Measurements from ENCODE around the gene SEMA5B.

Gene SEMA5B

DNA sequence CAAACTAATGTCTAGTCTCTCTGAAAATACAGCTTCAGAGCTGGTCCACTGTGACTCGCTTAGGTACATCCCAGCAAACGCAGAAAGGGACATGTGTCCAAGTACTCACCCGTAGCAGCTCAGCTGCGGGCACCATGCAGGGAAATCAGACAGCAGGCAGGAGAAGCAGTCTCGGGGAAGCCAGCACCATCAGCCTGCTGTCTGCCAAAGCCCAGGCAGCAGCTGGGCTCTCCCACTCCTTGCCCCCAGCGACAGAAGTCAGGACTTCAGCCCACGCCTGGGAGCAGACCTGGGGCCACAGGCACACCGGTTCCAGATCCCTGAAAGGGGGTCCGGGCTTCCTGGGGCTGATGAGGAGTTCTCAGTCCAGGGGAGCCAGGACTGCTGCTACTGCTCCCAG, 34.9 kb downstream of the SEMA5B start:
- no peak for DNase-seq (ENCODE audit: low read depth)

DNA sequence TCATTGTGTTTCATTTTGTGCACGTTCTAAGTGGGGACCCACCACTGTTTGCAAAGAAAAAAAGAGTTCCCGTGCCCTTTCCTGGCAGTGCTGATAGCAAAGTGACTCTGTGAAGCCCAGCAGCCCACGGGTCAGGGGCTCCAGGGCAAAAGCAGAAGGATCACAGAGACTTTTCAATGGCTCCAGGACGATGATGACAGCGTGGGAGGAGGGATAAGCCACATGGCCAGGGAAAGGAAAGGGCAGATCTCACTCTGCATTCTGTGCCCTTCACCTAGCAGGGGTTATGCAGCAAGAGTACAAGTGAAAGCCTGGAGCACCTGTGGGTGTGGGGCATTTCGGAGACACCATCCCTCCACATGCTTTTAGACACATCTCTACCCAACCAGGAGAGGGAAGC, 35.4 kb downstream of the SEMA5B start:
- DNase-seq (ENCODE audit: low read depth): no peak

DNA sequence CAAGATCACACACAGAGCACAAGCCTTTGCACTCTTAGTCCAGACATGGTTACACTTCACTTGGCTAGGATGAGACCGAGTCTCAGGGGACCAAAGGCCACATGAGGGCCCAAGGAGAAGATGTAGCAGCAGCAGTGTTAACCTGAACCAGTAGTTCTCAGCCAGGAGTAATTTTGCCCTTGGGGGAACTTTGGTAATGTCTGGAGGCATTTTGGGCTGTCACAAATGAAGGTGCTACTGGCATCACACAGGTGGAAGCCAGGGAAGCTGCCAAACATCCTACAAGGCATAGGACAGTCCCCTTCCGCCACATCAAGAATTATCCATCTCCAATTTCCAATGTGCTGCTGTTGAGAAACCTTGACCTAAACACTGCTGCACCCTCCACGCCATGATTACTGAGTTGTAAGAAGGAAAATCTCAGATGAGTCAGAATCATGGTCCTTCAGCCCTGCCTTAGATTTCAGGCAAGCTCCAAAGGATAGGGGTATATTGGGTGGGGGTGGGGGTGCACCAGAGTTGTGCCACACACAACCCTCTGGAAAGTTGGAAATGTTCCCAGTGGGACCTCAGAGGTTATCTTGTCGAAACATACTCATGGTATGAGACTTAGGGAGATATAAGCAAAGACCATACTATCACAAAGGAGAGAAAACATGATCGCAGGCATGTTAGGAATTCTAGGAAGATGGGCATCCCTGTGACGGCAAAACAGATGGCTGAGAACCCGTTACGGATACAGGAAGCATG, 36.2 kb downstream of the SEMA5B start:
- no peak for DNase-seq (ENCODE audit: low read depth)

DNA sequence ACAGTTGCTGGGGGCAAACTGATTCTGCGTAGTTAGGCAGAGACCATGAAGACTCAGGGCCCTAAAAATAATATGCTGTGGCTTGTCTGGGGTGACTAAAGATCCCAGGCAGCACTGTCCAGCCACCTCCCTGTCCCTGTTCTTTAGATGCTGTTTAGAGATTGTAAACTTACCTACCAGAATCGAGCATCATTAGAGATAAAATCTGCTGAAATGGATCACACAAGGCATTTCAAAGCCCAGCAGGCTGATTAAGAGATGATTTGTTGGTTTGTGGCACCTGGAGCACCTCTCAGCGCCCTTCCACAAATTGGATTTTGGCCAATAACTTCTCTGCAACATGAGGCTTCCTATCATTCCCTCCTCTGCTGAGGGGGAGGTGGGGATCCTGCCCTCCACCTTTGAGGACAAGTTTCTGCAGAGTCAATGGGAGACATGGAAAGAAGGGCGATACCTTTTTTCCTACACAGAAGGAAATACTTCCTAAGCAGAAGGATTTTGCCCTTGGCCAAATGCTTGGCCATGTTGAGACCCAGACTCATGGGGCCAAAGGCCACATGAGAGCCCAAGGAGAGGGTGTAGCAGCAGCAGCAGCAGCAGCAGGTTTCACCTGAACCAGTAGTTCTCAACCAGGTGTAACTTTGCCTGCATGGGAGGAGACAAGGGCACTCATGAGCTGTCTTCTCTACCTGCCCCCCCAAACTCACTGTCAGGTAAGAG, 37.5 kb downstream of the SEMA5B start:
- DNase-seq (ENCODE audit: low read depth): no peak

DNA sequence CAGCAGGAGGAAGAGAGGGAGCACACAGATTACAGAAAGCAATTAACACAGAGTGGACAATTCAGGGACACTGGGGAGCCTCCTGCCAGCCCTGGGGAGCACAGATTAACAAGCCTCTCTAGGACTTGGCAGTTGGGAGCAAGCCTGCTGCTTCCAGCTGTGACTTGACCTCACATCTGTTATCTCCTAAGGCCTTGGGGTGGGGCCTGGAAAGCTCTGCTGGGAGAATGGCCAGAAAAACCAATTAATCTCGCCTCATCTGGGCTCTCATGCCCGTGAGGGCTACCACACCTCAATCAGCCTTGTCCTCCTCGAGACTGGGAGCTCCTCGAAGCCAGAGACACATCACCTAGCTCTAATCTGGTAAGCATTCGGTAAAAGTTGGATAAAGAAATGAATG, 39.1 kb downstream of the SEMA5B start:
- no peak for DNase-seq (ENCODE audit: low read depth)

DNA sequence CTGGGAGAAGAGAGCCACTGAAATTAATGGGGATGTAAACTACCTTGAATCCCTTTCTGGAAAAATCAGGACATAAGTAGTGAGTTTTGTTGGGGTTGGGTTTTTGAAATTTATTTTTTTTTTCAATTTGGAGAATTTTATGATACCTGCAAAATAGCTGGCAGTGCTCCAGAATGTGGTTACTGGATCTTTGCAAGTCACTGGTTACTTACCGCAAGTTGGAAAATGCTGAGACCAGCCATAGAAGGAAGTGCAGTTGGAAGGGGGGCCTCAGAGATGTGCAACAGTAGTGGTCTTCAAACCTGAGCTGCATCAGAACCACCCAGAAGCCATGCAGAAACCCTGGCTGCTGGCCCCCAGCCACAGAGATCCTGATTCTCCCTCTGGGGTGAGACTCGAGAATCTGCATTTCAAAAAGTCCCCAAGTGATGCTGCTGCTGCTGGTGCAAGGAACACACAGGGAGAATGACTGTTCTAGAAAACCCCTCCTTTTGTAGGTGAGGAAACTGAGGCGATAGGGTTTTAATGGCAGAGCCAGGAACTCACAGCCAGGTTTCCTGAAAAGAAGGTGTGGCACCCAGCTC, 39.7 kb downstream of the SEMA5B start:
- DNase-seq (ENCODE audit: low read depth): no peak

DNA sequence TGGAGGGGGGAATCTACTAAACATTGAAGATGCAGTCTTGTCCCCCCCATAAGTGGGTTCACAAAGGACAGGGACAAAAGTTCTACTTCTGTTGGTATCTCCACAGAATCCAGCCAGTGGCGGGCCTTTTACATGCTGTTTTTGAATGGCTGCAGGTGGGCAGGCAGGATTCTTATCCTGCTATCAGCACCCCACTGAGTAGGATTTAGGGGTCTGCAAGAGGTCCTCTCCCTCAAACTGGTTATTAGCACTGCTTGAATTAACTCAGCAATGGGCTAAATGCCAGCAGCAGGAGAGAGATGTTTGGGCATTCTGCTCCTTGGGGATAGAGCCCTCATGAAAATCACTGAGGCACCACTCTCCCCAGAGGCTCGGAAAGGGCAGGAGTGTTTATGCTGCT, 40.3 kb downstream of the SEMA5B start:
- no peak for DNase-seq (ENCODE audit: low read depth)

DNA sequence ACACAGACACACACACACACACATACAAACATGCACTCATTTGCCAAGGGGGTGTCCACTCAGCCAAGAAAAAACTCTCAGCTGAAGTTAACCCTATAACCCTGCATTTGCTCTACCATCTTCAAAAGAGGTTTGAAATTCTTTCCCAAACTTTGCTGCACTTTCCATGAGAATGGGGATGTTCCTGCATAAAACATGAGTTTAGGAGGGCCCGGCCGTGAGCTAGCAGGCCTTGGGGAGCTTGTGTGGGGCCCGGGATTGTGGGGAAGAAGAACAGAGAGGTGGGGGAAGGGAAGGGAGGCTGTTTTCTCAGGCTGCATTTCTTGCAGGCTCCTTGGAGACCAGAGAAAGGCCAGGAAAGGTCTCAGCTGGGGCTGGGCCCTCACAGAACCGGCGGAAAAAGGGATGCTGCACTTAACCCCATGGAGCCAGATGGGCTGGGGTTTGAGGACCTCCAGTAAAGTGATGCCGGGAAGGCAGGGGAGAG, 40.8 kb downstream of the SEMA5B start:
- DNase-seq (ENCODE audit: low read depth): no peak

DNA sequence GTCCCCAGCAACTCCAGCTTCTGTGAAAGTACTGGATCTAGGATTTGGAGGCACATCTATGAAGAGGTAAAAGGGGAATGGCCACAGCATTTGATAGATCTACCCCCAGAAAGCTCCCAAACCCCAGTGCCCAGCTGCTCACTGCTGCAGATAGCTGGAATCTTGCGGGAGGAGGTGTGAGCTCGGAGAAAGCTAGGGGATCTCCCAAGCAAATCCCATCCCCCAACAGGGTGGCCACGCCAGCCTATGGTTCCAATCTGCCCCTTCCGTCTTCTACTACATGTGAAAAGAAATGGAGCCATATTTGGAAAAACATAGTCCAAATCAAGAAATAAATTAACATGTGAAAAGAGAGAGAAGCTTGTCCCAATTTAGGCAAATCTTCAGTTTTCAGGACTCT, 42.0 kb downstream of the SEMA5B start:
- DNase-seq (ENCODE audit: low read depth): no peak

DNA sequence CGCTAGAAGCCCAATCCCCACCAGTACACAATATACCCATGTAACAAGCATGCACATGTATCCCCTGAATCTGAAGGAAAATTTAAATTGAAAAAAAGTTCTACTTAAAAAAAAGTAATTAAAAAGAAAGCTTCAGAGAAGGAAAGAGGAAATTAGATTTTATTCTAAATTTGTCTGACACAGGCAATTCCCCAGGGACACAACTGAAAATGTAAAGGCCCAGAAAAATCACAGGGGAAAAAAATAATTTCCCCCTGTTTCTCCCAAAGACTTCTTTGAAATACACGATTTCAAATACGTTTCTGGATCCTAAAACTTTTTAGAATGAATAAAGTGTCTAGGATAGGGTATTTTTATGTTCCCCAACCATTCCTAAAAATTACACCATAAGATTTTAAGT, 42.9 kb downstream of the SEMA5B start:
- no peak for DNase-seq (ENCODE audit: low read depth)

DNA sequence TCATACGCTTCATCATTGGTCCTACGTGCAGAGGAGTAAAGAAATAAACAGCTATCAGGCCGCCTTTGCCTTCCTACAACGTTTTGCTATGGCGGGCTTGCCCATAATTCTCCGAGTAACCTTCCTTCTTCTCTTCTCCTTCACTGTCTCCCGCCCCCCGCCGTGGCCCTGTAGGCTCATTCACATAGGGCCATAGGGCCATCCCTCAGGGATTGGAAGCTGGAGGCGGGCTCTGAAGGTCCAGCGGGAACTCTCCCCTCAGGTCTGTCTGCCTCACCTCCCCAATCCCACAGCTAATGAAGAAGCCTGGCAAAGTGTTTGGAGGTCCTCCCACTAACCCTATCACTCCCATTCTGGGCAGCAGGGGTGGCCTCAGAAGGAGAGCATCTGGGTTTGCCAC, 43.6 kb downstream of the SEMA5B start:
- no peak for DNase-seq (ENCODE audit: low read depth)

DNA sequence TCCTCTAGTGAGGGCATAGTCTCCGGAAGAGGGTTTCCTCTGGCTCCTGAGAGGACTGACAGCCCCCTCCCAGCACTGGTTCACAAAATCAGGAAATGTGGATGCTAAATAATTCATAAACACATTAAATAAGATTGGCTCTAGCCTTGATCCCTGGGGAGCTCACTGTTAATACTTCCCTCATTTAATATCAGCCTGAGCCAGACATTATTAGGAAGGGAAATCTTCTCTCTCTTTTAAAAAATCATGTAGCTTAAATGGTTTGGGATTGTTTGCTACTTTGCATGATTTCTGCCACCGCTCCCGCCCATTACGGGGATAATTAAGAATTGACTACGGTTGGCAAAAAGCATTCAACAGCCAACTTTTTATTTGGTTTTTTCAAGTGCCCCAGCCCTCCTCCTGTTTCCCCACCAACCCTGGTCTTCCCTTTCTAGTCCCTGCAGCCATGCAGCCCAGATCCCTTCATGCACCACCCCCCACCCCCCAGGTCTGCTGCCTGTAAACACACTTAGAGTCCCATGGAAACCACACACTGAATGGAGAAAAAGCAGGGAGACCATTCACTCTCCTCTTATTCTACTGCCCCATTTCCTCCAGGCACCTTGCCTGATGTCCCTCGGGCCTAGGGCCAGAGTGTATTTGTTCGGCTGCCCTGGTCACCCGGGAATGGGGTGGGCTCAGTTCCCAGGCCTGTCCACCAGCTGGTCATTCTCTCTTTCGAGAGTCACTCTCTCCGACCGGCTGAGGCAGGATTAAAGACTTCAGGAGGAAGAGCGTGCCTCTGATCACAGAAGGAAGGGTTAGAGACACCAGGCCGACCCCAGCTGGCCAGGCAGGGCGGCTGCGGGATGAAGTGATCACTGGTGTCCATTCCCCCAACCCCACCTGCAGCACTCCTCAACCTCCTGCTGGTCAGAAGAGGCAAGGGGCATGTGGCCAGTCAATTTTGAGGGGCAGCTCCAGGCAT, 45.1 kb downstream of the SEMA5B start:
- DNase-seq (ENCODE audit: low read depth): no peak

DNA sequence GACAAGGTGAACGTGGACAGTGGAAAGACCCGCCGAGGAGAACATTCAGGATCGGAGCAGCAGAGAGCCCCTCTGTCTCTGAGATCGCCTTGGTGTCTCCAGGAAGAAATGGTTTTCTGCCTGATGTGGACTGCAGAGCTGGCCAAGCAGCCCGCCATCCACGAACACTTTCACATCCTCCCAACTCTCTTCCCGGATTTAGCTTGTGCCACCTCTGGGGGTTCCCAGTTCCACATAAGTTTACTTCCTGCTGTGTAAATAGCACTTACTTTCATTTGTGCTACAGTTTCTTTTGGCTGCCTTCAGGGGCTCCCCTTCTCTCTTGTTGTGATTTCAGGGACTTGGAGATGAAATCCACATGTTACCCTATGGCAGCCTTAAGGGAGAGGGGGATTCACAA, 48.4 kb downstream of the SEMA5B start:
- DNase-seq (ENCODE audit: low read depth): no peak

DNA sequence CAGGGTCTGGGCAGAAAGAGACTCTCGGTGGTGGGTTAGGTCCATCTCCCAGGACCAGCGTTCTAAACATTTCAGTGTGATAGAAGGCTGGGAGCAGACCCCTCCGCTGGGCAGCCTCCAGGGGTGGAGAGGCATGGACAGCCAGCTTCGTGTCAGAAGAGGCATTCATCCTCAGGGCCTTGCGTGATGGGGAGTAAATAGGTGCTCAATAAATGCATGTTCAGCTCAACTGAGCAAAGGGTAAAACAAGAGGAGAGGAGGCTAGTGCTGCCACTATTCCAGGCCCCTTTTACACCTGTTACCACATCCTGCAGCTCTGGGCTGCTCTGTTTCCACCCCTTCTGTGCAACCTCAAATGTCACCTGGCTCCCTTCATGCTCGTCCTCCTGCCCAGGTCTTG, 49.0 kb downstream of the SEMA5B start:
- no peak for DNase-seq (ENCODE audit: low read depth)

DNA sequence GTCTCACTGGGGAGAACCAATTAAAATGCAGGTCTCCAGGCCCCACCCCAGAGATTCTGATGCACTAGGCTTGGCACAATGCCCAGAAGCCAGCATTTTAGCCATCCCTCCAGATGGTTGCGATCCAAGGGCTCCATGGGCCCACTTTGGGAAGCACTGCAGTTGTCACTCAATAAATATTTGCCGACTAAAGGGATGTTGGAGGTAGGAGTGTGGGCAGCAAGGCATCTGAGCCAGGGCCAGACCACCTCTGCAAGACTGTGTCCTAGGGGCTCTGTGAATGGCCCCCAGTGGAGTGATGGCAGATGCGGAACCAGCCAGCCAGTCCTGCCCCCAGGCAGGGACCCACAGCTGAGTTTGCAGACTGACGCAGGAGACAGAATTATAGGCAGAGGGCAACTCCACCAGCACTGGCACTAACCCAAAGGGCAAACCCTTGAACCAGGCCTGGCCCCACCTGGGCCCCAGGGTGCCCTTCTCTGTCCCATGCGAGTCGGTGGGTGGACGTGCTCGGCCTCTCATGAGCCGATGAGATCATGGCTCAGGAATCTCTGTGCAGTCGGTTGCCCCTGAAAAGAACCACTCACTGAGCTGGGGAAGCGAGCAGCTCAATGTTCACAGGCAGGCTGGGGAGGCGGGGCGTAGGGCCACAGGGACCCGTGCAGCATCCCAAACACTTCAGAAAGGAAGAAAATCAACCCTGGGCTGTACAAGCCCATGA, 49.7 kb downstream of the SEMA5B start:
- DNase-seq (ENCODE audit: low read depth): no peak

DNA sequence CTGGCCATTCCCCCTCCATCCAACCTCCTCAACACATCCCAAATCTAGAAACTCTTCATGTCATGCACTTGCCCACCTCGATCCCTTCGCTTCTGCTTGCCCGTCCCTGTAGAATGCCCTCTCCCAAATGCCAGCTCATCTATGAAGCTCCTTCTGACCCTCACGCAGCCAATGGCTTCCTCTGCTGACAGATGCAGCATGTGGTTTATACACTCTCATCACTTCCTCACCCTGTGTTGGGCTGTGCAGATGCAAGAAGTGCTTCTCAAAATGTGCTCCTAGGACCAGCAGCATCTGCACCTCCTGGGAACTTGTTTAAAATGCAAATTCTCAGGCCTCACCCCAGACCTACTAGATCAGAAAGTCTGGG, 51.7 kb downstream of the SEMA5B start:
- DNase-seq (ENCODE audit: low read depth): no peak

DNA sequence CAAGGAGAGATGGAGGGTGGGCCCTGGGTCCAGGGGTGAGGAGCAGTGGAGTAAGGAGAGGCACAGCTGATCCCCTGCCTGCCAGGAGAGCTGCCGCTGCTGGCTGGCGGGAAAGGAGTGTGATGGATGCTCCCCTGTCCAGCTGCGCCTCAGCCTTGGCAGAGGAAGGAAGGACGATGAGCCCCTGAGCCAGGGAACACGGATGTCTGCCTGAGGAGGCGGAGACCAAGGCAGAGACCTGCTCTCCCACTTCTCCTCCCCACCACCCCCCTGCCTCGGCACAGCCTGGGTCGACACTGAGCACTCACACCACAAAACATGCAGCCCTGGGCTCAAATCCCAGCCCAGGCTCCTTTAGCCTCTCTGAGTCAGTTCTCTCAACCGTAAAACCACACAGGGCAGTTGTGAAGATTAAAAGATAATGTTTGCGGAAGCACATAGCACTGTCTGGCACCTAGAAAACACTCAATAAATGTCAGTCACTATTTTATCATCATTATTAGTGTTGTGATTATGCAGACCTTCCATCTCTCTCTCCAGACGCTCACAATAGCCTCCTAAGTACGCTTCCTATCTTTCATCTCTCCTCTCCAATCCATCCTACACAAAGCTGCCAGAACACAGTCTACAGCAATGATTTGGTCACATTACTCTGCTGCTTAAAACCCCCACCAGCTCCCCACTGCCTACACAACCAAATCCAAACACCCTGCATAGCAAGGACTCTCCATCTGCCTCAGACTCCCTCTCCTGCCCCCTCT, 52.2 kb downstream of the SEMA5B start:
- no peak for DNase-seq (ENCODE audit: low read depth)

DNA sequence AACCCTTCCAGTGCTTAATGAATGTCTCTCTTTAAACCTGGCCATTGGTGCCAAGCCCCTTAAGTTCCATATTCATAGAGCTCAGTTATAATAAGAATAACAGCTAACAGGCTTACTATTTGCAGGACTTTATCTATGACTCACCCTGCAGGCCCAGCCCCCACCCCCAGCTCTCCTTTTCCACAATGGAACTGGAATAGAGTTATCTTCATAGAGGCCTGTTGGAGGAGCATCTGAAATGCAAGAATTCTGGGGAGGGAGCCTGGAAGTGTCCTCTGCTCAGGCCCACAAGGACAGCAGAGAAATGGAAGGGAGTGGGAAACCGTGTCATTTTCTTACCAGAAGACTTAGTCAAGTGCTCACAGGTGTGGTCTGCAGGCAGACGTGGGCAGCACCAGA, 52.8 kb downstream of the SEMA5B start:
- no peak for DNase-seq (ENCODE audit: low read depth)

DNA sequence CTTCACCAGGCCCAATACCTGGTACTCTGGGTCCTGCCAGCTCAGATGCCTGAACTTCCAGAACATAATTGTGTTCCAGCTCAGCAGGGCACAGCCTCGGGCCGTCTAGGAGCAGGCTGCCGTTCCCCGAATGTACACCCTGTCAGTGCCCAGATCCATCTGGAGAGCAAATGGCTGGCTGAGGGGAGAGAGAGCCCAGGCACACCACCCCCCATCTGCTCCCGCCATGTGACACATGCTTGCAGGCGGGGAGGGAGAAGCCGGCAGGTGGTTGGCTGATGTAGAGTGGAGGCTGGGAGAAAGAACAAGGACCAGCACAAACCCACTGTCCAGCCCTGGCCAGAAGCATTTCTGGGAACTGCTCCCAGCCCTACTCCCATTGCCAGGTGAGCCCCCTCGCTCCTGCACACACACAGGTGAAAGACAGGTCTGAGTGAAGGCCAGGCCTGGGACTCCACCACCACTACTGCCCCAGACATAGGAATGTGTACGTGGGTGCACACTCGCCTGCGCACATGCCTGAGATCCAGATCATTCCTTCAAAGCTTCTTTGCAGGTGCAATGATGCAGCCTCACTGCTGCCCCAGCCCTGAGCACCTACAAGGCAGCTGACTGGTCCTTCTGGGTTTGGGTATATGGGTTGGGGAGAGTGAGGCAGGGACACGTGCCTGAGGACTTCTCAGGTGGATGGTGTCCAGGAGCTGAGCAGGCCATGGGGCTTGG, 53.5 kb downstream of the SEMA5B start:
- DNase-seq (ENCODE audit: low read depth): no peak

DNA sequence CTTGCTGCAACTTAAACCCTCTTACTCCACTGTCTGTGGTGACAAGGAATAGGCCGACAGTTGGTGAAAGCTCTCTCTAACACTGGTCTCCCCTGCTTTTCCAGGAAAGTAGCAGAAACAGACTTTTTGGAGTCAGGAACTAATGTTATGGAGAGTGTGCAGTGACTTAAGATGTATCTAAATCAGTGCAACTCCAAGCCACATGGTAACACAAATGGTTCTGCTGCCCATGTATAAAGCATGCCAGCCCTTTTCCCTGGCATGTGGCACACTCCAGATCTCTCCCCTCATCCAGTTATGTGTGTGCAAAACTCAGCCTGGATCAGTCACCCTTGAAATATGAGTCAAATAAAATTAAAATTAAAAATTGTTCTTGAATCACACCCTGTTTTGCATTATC, 55.4 kb downstream of the SEMA5B start:
- DNase-seq (ENCODE audit: low read depth): no peak
